ENCODE measurements around the gene RALGPS1.

Gene RALGPS1

GRCh38 chr9:127250896-127251391 is 336.4 kb downstream of the RALGPS1 start:
- ChIA-PET CTCF (interaction anchor here (1.8 kb wide), 1 partner anchor 16 kb away, joined by 7 read pairs; no protein-coding TSS in a partner anchor), POLR2A (no interaction called here)
- TF ChIP-seq HOXC10 (CRISPR knock-in tag; IDR thresholded peaks at IDR 0.05) (no peak), ZNF621 (tag by site-specific recombination; IDR thresholded peaks at IDR 0.05) (no peak), ZNF132 (tag by site-specific recombination; IDR thresholded peaks at IDR 0.05; ENCODE audit: borderline replicate concordance) (no peak), ZNF488 (tag by site-specific recombination; IDR thresholded peaks at IDR 0.05) (no peak), ZNF707 (tag by site-specific recombination; IDR thresholded peaks at IDR 0.05) (no peak), ZNF133 (tag by site-specific recombination; IDR thresholded peaks at IDR 0.05) (no peak), ZNF24 (tag by site-specific recombination; IDR thresholded peaks at IDR 0.05) (no peak)
- Histone ChIP-seq H3K9me3 (ENCODE audit: control insufficient read depth, insufficient read depth, low read depth, low read length) (no peaks in the 10 kb centered on the region), H3K27ac (ENCODE audit: extremely low read depth, low read depth, low read length) (no peak overlapping the region), H3K4me3 (ENCODE audit: low read depth, low read length) (no peak overlapping the region), H3K4me1 (ENCODE audit: control insufficient read depth, insufficient read depth, low read length) (no peaks in the 10 kb centered on the region), H3K36me3 (ENCODE audit: control insufficient read depth in 2 of 2, insufficient read depth in 1 of 2, low read length in 2 of 2) (no peaks in the 10 kb centered on the region)

GRCh38 chr9:127252410-127253318 is 338.1 kb downstream of the RALGPS1 start:
- Histone ChIP-seq H3K4me3 (ENCODE audit: low read depth, low read length) (no peak overlapping the region), H3K36me3 (ENCODE audit: control insufficient read depth in 2 of 2, insufficient read depth in 1 of 2, low read length in 2 of 2) (no peaks in the 10 kb centered on the region), H3K4me1 (ENCODE audit: control insufficient read depth, insufficient read depth, low read length) (no peaks in the 10 kb centered on the region), H3K9me3 (ENCODE audit: control insufficient read depth, insufficient read depth, low read depth, low read length) (no peaks in the 10 kb centered on the region), H3K27ac (ENCODE audit: extremely low read depth, low read depth, low read length) (no peak overlapping the region)
- TF ChIP-seq ZNF324 (tag by site-specific recombination; IDR thresholded peaks at IDR 0.05) (no peak), HOXD13 (CRISPR knock-in tag; IDR thresholded peaks at IDR 0.05; ENCODE audit: borderline replicate concordance) (no peak), SP2 (tag by site-specific recombination; IDR thresholded peaks at IDR 0.05) (no peak)
- ChIA-PET CTCF (interaction anchor here (0.9 to 1.4 kb wide), 2 partner anchors 38 to 144 kb away, joined by 4 to 5 read pairs; partner anchors contain the start of gene SLC2A8), POLR2A (no interaction called here)

- Histone ChIP-seq H3K4me3 (ENCODE audit: low read depth, low read length) (no peak overlapping the region), H3K4me1 (ENCODE audit: control insufficient read depth, insufficient read depth, low read length) (no peaks in the 10 kb centered on the region), H3K27ac (ENCODE audit: extremely low read depth, low read depth, low read length) (no peak overlapping the region), H3K9me3 (ENCODE audit: control insufficient read depth, insufficient read depth, low read depth, low read length) (no peaks in the 10 kb centered on the region), H3K36me3 (ENCODE audit: control insufficient read depth in 2 of 2, insufficient read depth in 1 of 2, low read length in 2 of 2) (no peaks in the 10 kb centered on the region)
- POLR2A ChIA-PET: no interaction called here
- CTCF ChIA-PET: interaction anchor here (1.4 kb wide), 1 partner anchor 39 kb away, joined by 5 read pairs; no protein-coding TSS in a partner anchor
- TF ChIP-seq HOXA7 (CRISPR knock-in tag; IDR thresholded peaks at IDR 0.05; ENCODE audit: borderline replicate concordance) (no peak), PRDM4 (tag by site-specific recombination; IDR thresholded peaks at IDR 0.05) (no peak), ZNF280C (tag by site-specific recombination; IDR thresholded peaks at IDR 0.05) (no peak), ZNF843 (tag by site-specific recombination; IDR thresholded peaks at IDR 0.05) (no peak), HOXC10 (CRISPR knock-in tag; IDR thresholded peaks at IDR 0.05) (no peak), KLF9 (tag by site-specific recombination; IDR thresholded peaks at IDR 0.05; ENCODE audit: low read depth) (no peak), ZNF561 (tag by site-specific recombination; IDR thresholded peaks at IDR 0.05; ENCODE audit: borderline replicate concordance) (no peak), TCF7L2 (IDR thresholded peaks at IDR 0.05; ENCODE audit: borderline replicate concordance, low read depth, low read length) (no peak), ZNF76 (tag by site-specific recombination; IDR thresholded peaks at IDR 0.05; ENCODE audit: borderline replicate concordance, low read depth) (no peak), ZNF426 (tag by site-specific recombination; IDR thresholded peaks at IDR 0.05) (no peak), WT1 (tag by site-specific recombination; IDR thresholded peaks at IDR 0.05) (no peak), ZNF529 (tag by site-specific recombination; IDR thresholded peaks at IDR 0.05; ENCODE audit: insufficient replicate concordance) (no peak), ZFHX2 (tag by site-specific recombination; conservative IDR thresholded peaks at IDR 0.05) (peak; percentile 43; the same call in 1 of the 2 replicates)
- TF ChIP-seq, protein P1, sequence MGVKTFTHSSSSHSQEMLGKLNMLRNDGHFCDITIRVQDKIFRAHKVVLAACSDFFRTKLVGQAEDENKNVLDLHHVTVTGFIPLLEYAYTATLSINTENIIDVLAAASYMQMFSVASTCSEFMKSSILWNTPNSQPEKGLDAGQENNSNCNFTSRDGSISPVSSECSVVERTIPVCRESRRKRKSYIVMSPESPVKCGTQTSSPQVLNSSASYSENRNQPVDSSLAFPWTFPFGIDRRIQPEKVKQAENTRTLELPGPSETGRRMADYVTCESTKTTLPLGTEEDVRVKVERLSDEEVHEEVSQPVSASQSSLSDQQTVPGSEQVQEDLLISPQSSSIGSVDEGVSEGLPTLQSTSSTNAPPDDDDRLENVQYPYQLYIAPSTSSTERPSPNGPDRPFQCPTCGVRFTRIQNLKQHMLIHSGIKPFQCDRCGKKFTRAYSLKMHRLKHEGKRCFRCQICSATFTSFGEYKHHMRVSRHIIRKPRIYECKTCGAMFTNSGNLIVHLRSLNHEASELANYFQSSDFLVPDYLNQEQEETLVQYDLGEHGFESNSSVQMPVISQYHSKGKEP (tag by site-specific recombination; IDR thresholded peaks at IDR 0.05): no peak
Measured at GRCh38 chr9:127253446-127253845, 338.9 kb downstream of the RALGPS1 start.
